Kidney epithelial cell (primary cell): ENCODE data around the gene KRT80. TPM values are rescaled to one million over a fixed set of nuclear protein-coding genes. Genes with fewer than 3 reads are reported as not detected.

ENCODE experiments used
- DNase-seq: peaks from one replicate; pipeline ENCODE4 v3.0.0-alpha.2; 2010; ENCODE audit warnings: low read depth
- H3K27me3 ChIP-seq: 2 replicates; pipeline ENCODE4 v1.6.0; 2011; ENCODE audit warnings: low read length; ENCODE audit not compliant: control insufficient read depth, insufficient read depth
- H3K36me3 ChIP-seq: 2 replicates; pipeline ENCODE4 v1.5.1; 2011; ENCODE audit warnings: low read length; ENCODE audit not compliant: control insufficient read depth, insufficient read depth
- H3K4me3 ChIP-seq: 2 replicates; pipeline ENCODE4 v1.5.1; 2011; ENCODE audit warnings: low read depth, mild to moderate bottlenecking, control low read depth, low read length
- CTCF ChIP-seq: IDR thresholded peaks from 2 replicates; pipeline ENCODE4 v1.5.1; 2011; ENCODE audit warnings: mild to moderate bottlenecking, moderate library complexity, low read length, control low read depth, inconsistent platforms; ENCODE audit not compliant: insufficient read depth, poor library complexity, severe bottlenecking
- total RNA-seq: library from RNA; depleted of rRNA; stranded (reverse); fragments of >200 nt; gene quantifications from 2 replicates; pipeline ENCODE4 v1.2.3, GENCODE V29; 2015

KRT80 gene
- total RNA-seq, 1 donor from 2014 or later = 19.4 TPM

- no peak for DNase-seq
- peaks cover 15% of the 10 kb centered on the region for H3K27me3 ChIP-seq
- no peaks in the 10 kb centered on the region for H3K36me3 ChIP-seq
- TF ChIP-seq CTCF = no peak
- peak overlapping the region; percentile 33 for H3K4me3 ChIP-seq
Observed at GRCh38 chr12:52233462-52234207, 41.8 kb upstream of the KRT80 start.

GRCh38 chr12:52232674-52233461, 41.1 kb upstream of the KRT80 start, which contains the start of gene KRT7:
TSS of gene KRT7 (plus strand) at chr12:52233243. CDS start at chr12:52233297, 54 bp downstream.
- TF ChIP-seq CTCF = peak; percentile 18
- Histone ChIP-seq H3K4me3 (peak within 1 kb of the TSS; percentile 33), H3K36me3 (no peaks in the 10 kb centered on the region), H3K27me3 (peaks cover 15% of the 10 kb centered on the region)
- no peak for DNase-seq

GRCh38 chr12:52232203-52232673, 40.4 kb upstream of the KRT80 start:
- Histone ChIP-seq H3K36me3 (no peaks in the 10 kb centered on the region), H3K4me3 (no peak overlapping the region), H3K27me3 (peaks cover 15% of the 10 kb centered on the region)
- TF ChIP-seq CTCF = no peak
- DNase-seq = no peak

GRCh38 chr12:52231305-52232202, 39.7 kb upstream of the KRT80 start:
- no peak for DNase-seq
- Histone ChIP-seq H3K36me3 (no peaks in the 10 kb centered on the region), H3K27me3 (peaks cover 15% of the 10 kb centered on the region), H3K4me3 (no peak overlapping the region)
- no peak for TF ChIP-seq CTCF

GRCh38 chr12:52230364-52231281, 38.8 kb upstream of the KRT80 start:
- H3K27me3 ChIP-seq = peaks cover 15% of the 10 kb centered on the region
- H3K4me3 ChIP-seq = no peak overlapping the region
- no peaks in the 10 kb centered on the region for H3K36me3 ChIP-seq
- no peak for TF ChIP-seq CTCF
- DNase-seq = no peak
